SU-DHL-6 (cell line): Measurements from ENCODE around the gene TSHZ2.

Experiments
- EZH2phosphoT487 ChIP-seq: fragments of 200-600 bp; sonication (generic), shearing (Covaris generic); conservative IDR thresholded peaks from 2 replicates; pipeline ENCODE4 v1.6.1; 2018; ENCODE audit warnings: mild to moderate bottlenecking, antibody characterized with exemption, low read length, moderate library complexity, mixed read lengths
- TF ChIP-seq, protein P1 (sequence below): fragments of 200-600 bp; sonication (generic); IDR thresholded peaks from one replicate; pipeline ENCODE4 v1.5.1; 2017; ENCODE audit warnings: antibody characterized with exemption, mild to moderate bottlenecking, low read length, moderate library complexity; ENCODE audit not compliant: insufficient read depth, poor library complexity, severe bottlenecking

DNA sequence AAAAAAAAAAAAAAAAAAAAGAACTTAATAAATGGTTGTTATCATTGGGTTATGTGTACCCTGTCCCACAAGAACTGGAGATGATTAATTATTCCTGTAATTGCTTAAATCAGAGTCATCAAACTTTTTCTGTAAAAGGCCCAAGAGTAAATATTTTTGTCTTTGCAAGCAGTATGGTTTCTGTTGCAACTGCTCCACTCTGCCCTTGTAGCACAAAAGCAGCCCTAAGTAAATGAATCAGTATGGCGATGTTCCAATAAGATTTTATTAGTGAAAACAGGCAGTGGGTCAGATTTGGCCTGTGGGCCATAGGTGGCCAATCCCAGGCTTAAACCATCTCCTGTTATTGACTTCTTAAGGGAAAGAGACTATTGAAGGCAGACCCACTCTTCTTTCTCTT, 252.7 kb downstream of the TSHZ2 start:
- TF ChIP-seq, protein P1, sequence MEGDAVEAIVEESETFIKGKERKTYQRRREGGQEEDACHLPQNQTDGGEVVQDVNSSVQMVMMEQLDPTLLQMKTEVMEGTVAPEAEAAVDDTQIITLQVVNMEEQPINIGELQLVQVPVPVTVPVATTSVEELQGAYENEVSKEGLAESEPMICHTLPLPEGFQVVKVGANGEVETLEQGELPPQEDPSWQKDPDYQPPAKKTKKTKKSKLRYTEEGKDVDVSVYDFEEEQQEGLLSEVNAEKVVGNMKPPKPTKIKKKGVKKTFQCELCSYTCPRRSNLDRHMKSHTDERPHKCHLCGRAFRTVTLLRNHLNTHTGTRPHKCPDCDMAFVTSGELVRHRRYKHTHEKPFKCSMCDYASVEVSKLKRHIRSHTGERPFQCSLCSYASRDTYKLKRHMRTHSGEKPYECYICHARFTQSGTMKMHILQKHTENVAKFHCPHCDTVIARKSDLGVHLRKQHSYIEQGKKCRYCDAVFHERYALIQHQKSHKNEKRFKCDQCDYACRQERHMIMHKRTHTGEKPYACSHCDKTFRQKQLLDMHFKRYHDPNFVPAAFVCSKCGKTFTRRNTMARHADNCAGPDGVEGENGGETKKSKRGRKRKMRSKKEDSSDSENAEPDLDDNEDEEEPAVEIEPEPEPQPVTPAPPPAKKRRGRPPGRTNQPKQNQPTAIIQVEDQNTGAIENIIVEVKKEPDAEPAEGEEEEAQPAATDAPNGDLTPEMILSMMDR: no peak
- TF ChIP-seq EZH2phosphoT487: no peak
